Panc1 (cell line): ENCODE results near the gene APBB1IP. TPM values are rescaled to one million over a fixed set of nuclear protein-coding genes. Genes with fewer than 3 reads are reported as not detected.
"Not testable (repeated sequence)": the region's sequence is repeated elsewhere in the genome, so short reads cannot be mapped to it uniquely, and the experiment has no call there.

ENCODE experiments used
- ATAC-seq: fragments of 200-7000 bp; cut with Tn5 transposase; 2 replicates; pipeline ENCODE4 v1.9.1; 2020; ENCODE audit warnings: mild to moderate bottlenecking, moderate library complexity
- BruUV-seq: library from RNA; stranded (reverse); fragments of 400-500 nt; replicated peaks from 2 replicates; lab custom pipeline; 2021; lab: Mats Ljungman, UMichigan
- CTCF ChIA-PET: fragments of 300-600 bp; sonication (Branson Sonifier 250); formaldehyde crosslinking; loops from one replicate; lab custom pipeline; 2022; ENCODE audit warnings: antibody characterized with exemption; lab: Charles Lee
- POLR2A ChIA-PET: fragments of 300-600 bp; sonication (Branson Sonifier 250); formaldehyde crosslinking; loops from one replicate; lab custom pipeline; 2022; ENCODE audit warnings: antibody characterized with exemption; lab: Charles Lee
- DNase-seq: peaks from one replicate; pipeline ENCODE4 v3.0.0-alpha.2; 2010; ENCODE audit warnings: low read depth, low spot score
- H3K27ac ChIP-seq: 2 replicates; pipeline ENCODE4 v1.5.1; 2011; ENCODE audit warnings: mild to moderate bottlenecking, low read length, inconsistent platforms
- H3K27me3 ChIP-seq: fragments of 200-500 bp; sonication (Bioruptor generic); 2 replicates; pipeline ENCODE4 v1.6.0; 2014; ENCODE audit warnings: low read length, inconsistent platforms; ENCODE audit not compliant: control insufficient read depth, insufficient read depth
- H3K36me3 ChIP-seq: fragments of 200-500 bp; sonication (Bioruptor generic); 2 replicates; pipeline ENCODE4 v1.5.1; 2014; ENCODE audit warnings: inconsistent platforms, mild to moderate bottlenecking, low read length, moderate library complexity; ENCODE audit not compliant: control insufficient read depth, insufficient read depth
- H3K4me1 ChIP-seq: 2 replicates; pipeline ENCODE4 v1.5.1; 2011; ENCODE audit warnings: inconsistent platforms, mild to moderate bottlenecking, low read length, moderate library complexity; ENCODE audit not compliant: control insufficient read depth, insufficient read depth
- H3K4me3 ChIP-seq, 2 experiments: 2 replicates each; pipeline ENCODE4 v1.5.1; 2011 to 2012; ENCODE audit warnings: low read depth in 2 of 2, low read length in 2 of 2, mild to moderate bottlenecking in 2 of 2, inconsistent platforms in 1 of 2, moderate library complexity in 1 of 2
- H3K9me3 ChIP-seq: fragments of 200-500 bp; sonication (Bioruptor generic); 2 replicates; pipeline ENCODE4 v1.5.1; 2014; ENCODE audit warnings: low read depth, mild to moderate bottlenecking, inconsistent platforms, low read length, moderate library complexity; ENCODE audit not compliant: control insufficient read depth, insufficient read depth
- CTCF ChIP-seq: fragments of 450-650 bp; IDR thresholded peaks from 2 replicates; pipeline ENCODE4 v1.5.1; 2017; ENCODE audit warnings: mild to moderate bottlenecking
- POLR2AphosphoS5 ChIP-seq: IDR thresholded peaks from 2 replicates; pipeline ENCODE4 v1.6.1; 2012; ENCODE audit warnings: mild to moderate bottlenecking, low read depth, low read length, moderate library complexity
- REST ChIP-seq, 2 experiments: IDR thresholded peaks; 2 replicates each; pipeline ENCODE4 v1.6.1; 2011 to 2012; ENCODE audit warnings: low read depth in 2 of 2, control low read depth in 1 of 2, low read length in 1 of 2, mild to moderate bottlenecking in 1 of 2, moderate library complexity in 1 of 2; ENCODE audit not compliant: insufficient read depth in 1 of 2
- SIN3A ChIP-seq: IDR thresholded peaks from 2 replicates; pipeline ENCODE4 v1.6.1; 2012; ENCODE audit warnings: low read depth, mild to moderate bottlenecking, low read length, moderate library complexity, borderline replicate concordance; ENCODE audit not compliant: insufficient read depth
- TCF7L2 ChIP-seq: IDR thresholded peaks from 2 replicates; pipeline ENCODE4 v1.6.1; 2011; ENCODE audit warnings: mild to moderate bottlenecking, low read depth, low read length, inconsistent platforms
- in situ Hi-C: cut with HindIII; loops from 2 replicates; pipeline ENCODE4 v1.10.0; 2016; ENCODE audit warnings: low sequenced_read_pairs, low pct_unique_long_range_greater_than_20kb
- intact Hi-C: fragments of 100-400 bp; cut with micrococcal nuclease; formaldehyde crosslinking; loops from one replicate; pipeline ENCODE4 v1.10.0; 2022; ENCODE audit not compliant: unreplicated experiment
- total RNA-seq: library from RNA; stranded (reverse); gene quantifications from one replicate; pipeline ENCODE4 v1.2.1, GENCODE V29; 2021; ENCODE audit not compliant: unreplicated experiment

Gene APBB1IP
- total RNA-seq, 1 experiment from 2014 or later, result 0.21 TPM

GRCh38 chr10:26503911-26504310, 65.8 kb downstream of the APBB1IP start:
- Histone ChIP-seq H3K9me3 (no peaks in the 10 kb centered on the region), H3K4me3 (no peak overlapping the region), H3K36me3 (no peaks in the 10 kb centered on the region), H3K27me3 (no peaks in the 10 kb centered on the region), H3K4me1 (no peaks in the 10 kb centered on the region), H3K27ac (no peak overlapping the region)
- DNase-seq (no peak), ATAC-seq (no peak)
- BruUV-seq, result no TSS peak
- in situ Hi-C loops (no loop called here), intact Hi-C loops (no loop called here)
- TF ChIP-seq TCF7L2 (no peak), CTCF (no peak; the same call in 1 of the 2 replicates), SIN3A (no peak), POLR2AphosphoS5 (no peak), REST (IDR thresholded peaks at IDR 0.05; ENCODE audit: insufficient read depth in 1 of 2, low read depth in 2 of 2, low read length in 1 of 2) (no peak)
- CTCF ChIA-PET, result no interaction called here
- POLR2A ChIA-PET, result no interaction called here

GRCh38 chr10:26504429-26504828, 66.3 kb downstream of the APBB1IP start:
- POLR2A ChIA-PET, H3K9me3 ChIP-seq, intact Hi-C loops, DNase-seq, ATAC-seq, in situ Hi-C loops, H3K27me3 ChIP-seq, BruUV-seq, H3K36me3 ChIP-seq, H3K4me3 ChIP-seq, H3K4me1 ChIP-seq, CTCF ChIA-PET, H3K27ac ChIP-seq: not testable (repeated sequence)

- Histone ChIP-seq H3K9me3 (no peaks in the 10 kb centered on the region), H3K36me3 (no peaks in the 10 kb centered on the region), H3K4me1 (no peaks in the 10 kb centered on the region), H3K4me3 (no peak overlapping the region), H3K27ac (no peak overlapping the region), H3K27me3 (no peaks in the 10 kb centered on the region)
- ATAC-seq, result no peak
- intact Hi-C loops (no loop called here), in situ Hi-C loops (no loop called here)
- ChIA-PET CTCF (no interaction called here), POLR2A (no interaction called here)
- no TSS peak for BruUV-seq
- TF ChIP-seq REST (IDR thresholded peaks at IDR 0.05; ENCODE audit: insufficient read depth in 1 of 2, low read depth in 2 of 2, low read length in 1 of 2) (no peak), CTCF (no peak)
- no peak for DNase-seq
Measured at GRCh38 chr10:26505491-26505890, 67.3 kb downstream of the APBB1IP start.
